Measurements from ENCODE around the gene TSPAN11.

- TF ChIP-seq, protein P1, sequence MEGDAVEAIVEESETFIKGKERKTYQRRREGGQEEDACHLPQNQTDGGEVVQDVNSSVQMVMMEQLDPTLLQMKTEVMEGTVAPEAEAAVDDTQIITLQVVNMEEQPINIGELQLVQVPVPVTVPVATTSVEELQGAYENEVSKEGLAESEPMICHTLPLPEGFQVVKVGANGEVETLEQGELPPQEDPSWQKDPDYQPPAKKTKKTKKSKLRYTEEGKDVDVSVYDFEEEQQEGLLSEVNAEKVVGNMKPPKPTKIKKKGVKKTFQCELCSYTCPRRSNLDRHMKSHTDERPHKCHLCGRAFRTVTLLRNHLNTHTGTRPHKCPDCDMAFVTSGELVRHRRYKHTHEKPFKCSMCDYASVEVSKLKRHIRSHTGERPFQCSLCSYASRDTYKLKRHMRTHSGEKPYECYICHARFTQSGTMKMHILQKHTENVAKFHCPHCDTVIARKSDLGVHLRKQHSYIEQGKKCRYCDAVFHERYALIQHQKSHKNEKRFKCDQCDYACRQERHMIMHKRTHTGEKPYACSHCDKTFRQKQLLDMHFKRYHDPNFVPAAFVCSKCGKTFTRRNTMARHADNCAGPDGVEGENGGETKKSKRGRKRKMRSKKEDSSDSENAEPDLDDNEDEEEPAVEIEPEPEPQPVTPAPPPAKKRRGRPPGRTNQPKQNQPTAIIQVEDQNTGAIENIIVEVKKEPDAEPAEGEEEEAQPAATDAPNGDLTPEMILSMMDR (IDR thresholded peaks at IDR 0.05): no peak
- TF ChIP-seq POLR2A (IDR thresholded peaks at IDR 0.05): no peak
Observed at GRCh38 chr12:30905463-30906009, 21.0 kb upstream of the TSPAN11 start.
